Sigmoid colon (tissue), 7 donors: Measurements from ENCODE around the gene BZW1. TPM values are rescaled to one million over a fixed set of nuclear protein-coding genes. Genes with fewer than 3 reads are reported as not detected.

ENCODE experiments used
- DNase-seq: peaks from one replicate; pipeline ENCODE4 v3.0.0-alpha.2; 2019
- H3K27ac ChIP-seq, 4 donors: fragments of 200-600 bp; sonication (generic); one replicate each; pipeline ENCODE4 v1.5.1; 2016 to 2019; ENCODE audit warnings: mild to moderate bottlenecking in 1 of 4
- H3K27me3 ChIP-seq, 3 donors: fragments of 200-600 bp; sonication (generic); one replicate each; pipeline ENCODE4 v1.5.1; 2019; ENCODE audit warnings: mild to moderate bottlenecking in 1 of 3
- H3K36me3 ChIP-seq, 4 donors: fragments of 200-600 bp; sonication (generic); one replicate each; pipeline ENCODE4 v1.5.1; 2016 to 2019
- H3K4me1 ChIP-seq, 4 donors: fragments of 200-600 bp; sonication (generic); one replicate each; pipeline ENCODE4 v1.5.1; 2017 to 2019
- H3K4me3 ChIP-seq, 4 donors: fragments of 200-600 bp; sonication (generic); one replicate each; pipeline ENCODE4 v1.5.1; 2017 to 2019; ENCODE audit warnings: mild to moderate bottlenecking in 2 of 4, moderate library complexity in 1 of 4
- H3K9me3 ChIP-seq, 4 donors: fragments of 200-600 bp in 3 of 4; sonication (generic) in 3 of 4; one replicate each; pipeline versions ENCODE4 v1.5.1 to v1.6.1; 2013 to 2019
- CTCF ChIP-seq, 4 experiments: fragments of 450-650 bp in 3 of 4; fragments of 200-600 bp in 1 of 4; IDR thresholded peaks; one replicate each; pipeline ENCODE4 v1.5.1; 2016 to 2019; ENCODE audit warnings: antibody characterized with exemption in 4 of 4, mild to moderate bottlenecking in 3 of 4, moderate library complexity in 2 of 4
- EP300 ChIP-seq, 4 donors: sonication (generic); formaldehyde crosslinking; IDR thresholded peaks; one replicate each; pipeline ENCODE4 v1.6.1; 2017; ENCODE audit warnings: antibody characterized with exemption in 4 of 4
- POLR2A ChIP-seq, 2 donors: fragments of 450-650 bp; IDR thresholded peaks; one replicate each; pipeline ENCODE4 v1.6.1; 2016; ENCODE audit warnings: antibody characterized with exemption in 2 of 2, mild to moderate bottlenecking in 2 of 2, moderate library complexity in 2 of 2
- POLR2AphosphoS5 ChIP-seq, 4 donors: sonication (generic); formaldehyde crosslinking; IDR thresholded peaks; one replicate each; pipeline ENCODE4 v1.6.1; 2017; ENCODE audit warnings: antibody characterized with exemption in 4 of 4
- WGBS, 2 donors: extraction: QIAGEN DNeasy Blood & Tissue Kit; methylation state at CpG; one replicate each; pipeline ENCODE4 v1.1.7; 2013; 5-methylcytosine and 5-hydroxymethylcytosine counted together
- intact Hi-C: fragments of 100-400 bp; cut with DNase I; formaldehyde crosslinking; loops from one replicate; pipeline ENCODE4 v1.15.1; 2023
- polyA plus RNA-seq, 3 donors: library from polyadenylated mRNA; stranded (reverse); fragments of 200-250 nt; gene quantifications; one replicate each; pipeline ENCODE4 v1.2.3, GENCODE V29; 2013
- total RNA-seq, 4 donors: library from RNA; depleted of rRNA; stranded (reverse); fragments of >200 nt; gene quantifications; one replicate each; pipeline ENCODE4 v1.1.0, GENCODE V29; 2016
- donor health status: healthy with polysubstance abuse.
- donor health status: Bipolar disorder and iron deficiency.
- donor health status: healthy.

BZW1 gene
- total and polyA plus RNA-seq, 7 donors, result 77.9 to 158 (median 111) TPM

- no peak for DNase-seq
- Histone ChIP-seq H3K36me3 (no peaks in the 10 kb centered on the region), H3K4me1 (no peaks in the 10 kb centered on the region), H3K4me3 (no peak overlapping the region), H3K27me3 (no peaks in the 10 kb centered on the region), H3K9me3 (no peaks in the 10 kb centered on the region), H3K27ac (no peak overlapping the region)
- WGBS, 2 donors, result 80 to 85% methylated on average over 5 of the region's 5 CpGs
- TF ChIP-seq CTCF (IDR thresholded peaks at IDR 0.05) (no peak), POLR2AphosphoS5 (IDR thresholded peaks at IDR 0.05) (no peak), POLR2A (IDR thresholded peaks at IDR 0.05) (no peak)
- intact Hi-C loops, result no loop called here
These were observed 30.1 kb upstream of the BZW1 start for GRCh38 chr2:200781616-200782015.

- intact Hi-C loops, result no loop called here
- Histone ChIP-seq H3K4me1 (no peaks in the 10 kb centered on the region), H3K36me3 (no peaks in the 10 kb centered on the region), H3K4me3 (no peak overlapping the region), H3K9me3 (no peaks in the 10 kb centered on the region), H3K27ac (no peak overlapping the region), H3K27me3 (no peaks in the 10 kb centered on the region)
- DNase-seq, result no peak
- 60 to 78% methylated on average over 4 of the region's 4 CpGs for WGBS, 2 donors
- TF ChIP-seq CTCF (IDR thresholded peaks at IDR 0.05) (no peak), POLR2A (IDR thresholded peaks at IDR 0.05) (no peak), EP300 (IDR thresholded peaks at IDR 0.05) (no peak), POLR2AphosphoS5 (IDR thresholded peaks at IDR 0.05) (no peak)
These were observed 29.5 kb upstream of the BZW1 start for GRCh38 chr2:200782251-200782650.

- H3K36me3 ChIP-seq, result no peaks in the 10 kb centered on the region
- no peak overlapping the region for H3K27ac ChIP-seq
- no peaks in the 10 kb centered on the region for H3K27me3 ChIP-seq
- no peaks in the 10 kb centered on the region for H3K9me3 ChIP-seq
- intact Hi-C loops, result no loop called here
- no peak overlapping the region for H3K4me3 ChIP-seq
- H3K4me1 ChIP-seq, result no peaks in the 10 kb centered on the region
- TF ChIP-seq CTCF (IDR thresholded peaks at IDR 0.05) (no peak), POLR2AphosphoS5 (IDR thresholded peaks at IDR 0.05) (no peak), EP300 (IDR thresholded peaks at IDR 0.05) (no peak), POLR2A (IDR thresholded peaks at IDR 0.05) (no peak)
- no peak for DNase-seq
These were observed 27.5 kb upstream of the BZW1 start for GRCh38 chr2:200784215-200784614.

- H3K27me3 ChIP-seq, result no peaks in the 10 kb centered on the region
- no peak overlapping the region for H3K27ac ChIP-seq
- whole genome bisulfite sequencing, 2 donors, result 12 to 58% methylated on average over 2 of the region's 2 CpGs
- H3K9me3 ChIP-seq, result no peaks in the 10 kb centered on the region
- no peak for DNase-seq
- H3K4me3 ChIP-seq, result no peak overlapping the region
- intact Hi-C loops, result no loop called here
- no peaks in the 10 kb centered on the region for H3K4me1 ChIP-seq
- no peak for TF ChIP-seq CTCF (IDR thresholded peaks at IDR 0.05)
- no peak for TF ChIP-seq EP300 (IDR thresholded peaks at IDR 0.05)
- no peak for TF ChIP-seq POLR2AphosphoS5 (IDR thresholded peaks at IDR 0.05)
- TF ChIP-seq POLR2A (IDR thresholded peaks at IDR 0.05), result no peak
- no peaks in the 10 kb centered on the region for H3K36me3 ChIP-seq
These were observed 25.3 kb upstream of the BZW1 start for GRCh38 chr2:200786423-200786822.

GRCh38 chr2:200786826-200787225 lies 24.9 kb upstream of the BZW1 start:
- Histone ChIP-seq H3K36me3 (no peaks in the 10 kb centered on the region), H3K4me3 (no peak overlapping the region), H3K27me3 (no peaks in the 10 kb centered on the region), H3K9me3 (no peaks in the 10 kb centered on the region), H3K4me1 (no peaks in the 10 kb centered on the region), H3K27ac (no peak overlapping the region)
- intact Hi-C loops, result no loop called here
- no peak for TF ChIP-seq EP300 (IDR thresholded peaks at IDR 0.05)
- no peak for TF ChIP-seq POLR2AphosphoS5 (IDR thresholded peaks at IDR 0.05)
- no peak for TF ChIP-seq CTCF (IDR thresholded peaks at IDR 0.05)
- no peak for TF ChIP-seq POLR2A (IDR thresholded peaks at IDR 0.05)
- 23 to 61% methylated on average over 3 of the region's 3 CpGs for WGBS, 2 donors
- DNase-seq, result no peak
